ENCODE measurements around the gene FBLN5.

- TF ChIP-seq CTCF (conservative IDR thresholded peaks at IDR 0.05; ENCODE audit: low read depth, low read length), result no peak
- no peak for TF ChIP-seq POLR2A (IDR thresholded peaks at IDR 0.05; ENCODE audit: low read depth, low read length)
- no peak for TF ChIP-seq CHD1 (IDR thresholded peaks at IDR 0.05; ENCODE audit: low read depth, low read length)
- no peak for TF ChIP-seq RFX5 (IDR thresholded peaks at IDR 0.05; ENCODE audit: low read depth, low read length)
- TF ChIP-seq BHLHE40 (IDR thresholded peaks at IDR 0.05; ENCODE audit: low read depth, low read length), result no peak
- TF ChIP-seq RAD21 (IDR thresholded peaks at IDR 0.05; ENCODE audit: low read length), result no peak
- no peak for TF ChIP-seq NFE2L2 (IDR thresholded peaks at IDR 0.05; ENCODE audit: low read depth, low read length)
- TF ChIP-seq SMC3 (IDR thresholded peaks at IDR 0.05; ENCODE audit: low read depth, low read length), result no peak
- TF ChIP-seq CEBPB (IDR thresholded peaks at IDR 0.05; ENCODE audit: low read depth, low read length), result no peak
- TF ChIP-seq USF2 (IDR thresholded peaks at IDR 0.05; ENCODE audit: low read depth, low read length), result no peak
Measured at GRCh38 chr14:91861091-91861490, 86.4 kb downstream of the FBLN5 start.

All from IMR-90 (cell line).